Frontal cortex (tissue), 4 donors: Measurements from ENCODE around the gene CLPTM1. TPM values are rescaled to one million over a fixed set of nuclear protein-coding genes. Genes with fewer than 3 reads are reported as not detected.

Experiments used
- DNase-seq, 2 donors: peaks; one replicate each; pipeline ENCODE4 v3.0.0; 2012; ENCODE audit warnings: low spot score in 2 of 2
- FAIRE-seq: peaks from 2 replicates; lab custom pipeline; 2012; peaks lifted over from hg19 to GRCh38; lab: Jason Lieb, UNC
- total RNA-seq: library from RNA; depleted of rRNA; stranded (reverse); fragments of >200 nt; gene quantifications from one replicate; pipeline ENCODE4 v1.2.3, GENCODE V29; 2014
- donor health status: control.
- donor health status: control.
- donor health status: control.

CLPTM1 gene
- total RNA-seq, 1 donor from 2014 or later = 35.1 TPM

GRCh38 chr19:45041125-45041524, 85.9 kb downstream of the CLPTM1 start:
- DNase-seq (no peak), FAIRE-seq (no peak)

Other genes starting within 250 kb of the CLPTM1 start
- 0.41 TPM for gene BCL3, start 206.7 kb upstream of the CLPTM1 start, total RNA-seq
- gene CBLC, start 177.5 kb upstream of the CLPTM1 start, total RNA-seq = not detected
- 5.7 TPM for gene BCAM, start 146.3 kb upstream of the CLPTM1 start, total RNA-seq
- 26.1 TPM for gene NECTIN2, start 109.1 kb upstream of the CLPTM1 start, total RNA-seq
- gene TOMM40, start 64.1 kb upstream of the CLPTM1 start, total RNA-seq = 30.6 TPM
- 77.0 TPM for gene APOE, start 49.6 kb upstream of the CLPTM1 start, total RNA-seq
- gene APOC1, start 40.8 kb upstream of the CLPTM1 start, total RNA-seq = 2.9 TPM
- not detected for gene APOC4, start 13.1 kb upstream of the CLPTM1 start, total RNA-seq
- gene APOC2, start 9.3 kb upstream of the CLPTM1 start, total RNA-seq = 0.41 TPM
- 0.41 TPM for gene RELB, start 46.1 kb downstream of the CLPTM1 start, total RNA-seq
- 5.3 TPM for gene CLASRP, start 83.7 kb downstream of the CLPTM1 start, total RNA-seq
- gene ZNF296, start 121.1 kb downstream of the CLPTM1 start, total RNA-seq = under 0.01 TPM
- gene GEMIN7, start 123.9 kb downstream of the CLPTM1 start, total RNA-seq = 11.8 TPM
- 24.1 TPM for gene PPP1R37, start 137.8 kb downstream of the CLPTM1 start, total RNA-seq
- 1.2 TPM for gene NKPD1, start 205.6 kb downstream of the CLPTM1 start, total RNA-seq
- 2.9 TPM for gene TRAPPC6A, start 222.9 kb downstream of the CLPTM1 start, total RNA-seq
- 3.3 TPM for gene BLOC1S3, start 223.4 kb downstream of the CLPTM1 start, total RNA-seq